Astrocyte (in vitro differentiated cells and primary cell): ENCODE data around the gene RASSF5.

Experiments used
- EZH2 ChIP-seq: IDR thresholded peaks from 2 replicates; pipeline ENCODE4 v1.6.1; 2012; ENCODE audit warnings: mild to moderate bottlenecking, low read length, inconsistent platforms; ENCODE audit not compliant: insufficient read depth
- TF ChIP-seq, protein P1 (sequence below): IDR thresholded peaks from 2 replicates; pipeline ENCODE4 v1.5.1; 2011; ENCODE audit warnings: low read depth, mild to moderate bottlenecking, inconsistent platforms, low read length, moderate library complexity; ENCODE audit not compliant: insufficient read depth

DNA sequence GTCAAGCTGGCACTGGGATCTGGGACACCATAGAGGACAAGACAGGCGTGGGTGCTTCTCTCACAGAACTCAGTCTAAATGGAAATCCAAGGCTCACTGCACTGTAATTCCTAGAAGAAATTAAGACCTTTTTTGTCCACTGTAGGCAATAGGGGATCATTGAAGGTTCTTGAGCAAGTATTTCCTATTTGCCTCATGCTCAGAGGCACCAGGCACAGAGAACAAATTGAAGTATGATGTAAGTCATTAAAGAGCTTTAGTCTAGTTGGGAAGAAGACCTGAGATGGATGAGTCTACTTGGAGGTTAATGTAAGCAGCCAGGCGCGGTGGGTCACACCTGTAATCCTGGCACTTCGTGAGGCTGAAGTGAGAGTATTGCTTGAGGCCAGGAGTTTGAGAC lies 70.3 kb downstream of the RASSF5 start:
- TF ChIP-seq, protein P1, sequence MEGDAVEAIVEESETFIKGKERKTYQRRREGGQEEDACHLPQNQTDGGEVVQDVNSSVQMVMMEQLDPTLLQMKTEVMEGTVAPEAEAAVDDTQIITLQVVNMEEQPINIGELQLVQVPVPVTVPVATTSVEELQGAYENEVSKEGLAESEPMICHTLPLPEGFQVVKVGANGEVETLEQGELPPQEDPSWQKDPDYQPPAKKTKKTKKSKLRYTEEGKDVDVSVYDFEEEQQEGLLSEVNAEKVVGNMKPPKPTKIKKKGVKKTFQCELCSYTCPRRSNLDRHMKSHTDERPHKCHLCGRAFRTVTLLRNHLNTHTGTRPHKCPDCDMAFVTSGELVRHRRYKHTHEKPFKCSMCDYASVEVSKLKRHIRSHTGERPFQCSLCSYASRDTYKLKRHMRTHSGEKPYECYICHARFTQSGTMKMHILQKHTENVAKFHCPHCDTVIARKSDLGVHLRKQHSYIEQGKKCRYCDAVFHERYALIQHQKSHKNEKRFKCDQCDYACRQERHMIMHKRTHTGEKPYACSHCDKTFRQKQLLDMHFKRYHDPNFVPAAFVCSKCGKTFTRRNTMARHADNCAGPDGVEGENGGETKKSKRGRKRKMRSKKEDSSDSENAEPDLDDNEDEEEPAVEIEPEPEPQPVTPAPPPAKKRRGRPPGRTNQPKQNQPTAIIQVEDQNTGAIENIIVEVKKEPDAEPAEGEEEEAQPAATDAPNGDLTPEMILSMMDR: no peak
- TF ChIP-seq EZH2: no peak
